Measurements from ENCODE around the gene SOX2. TPM values are rescaled to one million over a fixed set of nuclear protein-coding genes. Genes with fewer than 3 reads are reported as not detected.
"Not testable (repeated sequence)": the region's sequence is repeated elsewhere in the genome, so short reads cannot be mapped to it uniquely, and the experiment has no call there.

SOX2 gene
- polyA plus RNA-seq, 1 donor: 0.18 TPM

- no peak for DNase-seq
Observed at GRCh38 chr3:181757694-181758306, 46.1 kb downstream of the SOX2 start.

DNA sequence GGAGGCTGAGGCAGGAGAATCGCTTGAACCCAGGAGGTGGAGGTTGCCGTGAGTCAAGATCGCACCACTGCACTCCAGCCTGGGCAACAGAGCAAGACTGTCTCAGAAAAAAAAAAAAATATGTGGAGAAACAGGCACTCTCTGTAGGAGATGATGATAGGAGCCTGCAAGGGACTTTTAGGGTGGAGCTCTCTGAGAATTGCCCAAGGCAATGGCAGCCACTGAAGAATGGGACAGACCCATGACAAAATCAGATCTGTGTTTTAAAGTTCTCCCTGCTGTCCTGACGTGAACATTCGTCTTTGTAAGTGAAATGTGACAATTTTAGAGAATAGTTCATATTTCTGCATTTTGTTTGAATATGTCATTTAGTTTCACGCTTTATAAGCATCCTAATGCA lies 50.2 kb downstream of the SOX2 start:
- no peak for DNase-seq

DNA sequence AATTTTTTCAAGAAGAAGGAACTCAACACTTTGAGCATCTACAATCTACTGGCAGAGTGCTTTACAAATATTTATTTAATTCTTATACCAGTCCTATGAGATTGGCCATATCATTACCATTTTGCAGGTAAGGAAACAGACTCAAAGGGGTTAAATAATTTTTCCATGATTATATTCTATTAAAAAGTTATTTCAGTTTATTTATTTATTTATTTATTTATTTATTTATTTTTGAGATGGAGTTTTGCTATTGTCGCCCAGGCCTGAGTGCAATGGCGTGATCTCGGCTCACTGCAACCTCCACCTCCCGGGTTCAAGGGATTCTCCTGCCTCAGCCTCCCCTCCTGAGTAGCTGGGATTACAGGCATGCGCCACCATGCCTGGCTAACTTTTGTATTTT lies 52.3 kb downstream of the SOX2 start:
- not testable (repeated sequence) for DNase-seq
